Endothelial cell of umbilical vein (primary cell): ENCODE results near the gene KDR. TPM values are rescaled to one million over a fixed set of nuclear protein-coding genes. Genes with fewer than 3 reads are reported as not detected.

Source experiments
- BruUV-seq: library from RNA; stranded (reverse); fragments of 400-500 nt; replicated peaks from 2 replicates; lab custom pipeline; 2021; lab: Mats Ljungman, UMichigan
- CTCF ChIA-PET: fragments of 300-600, 350-600 bp; sonication (Branson Sonifier 250); formaldehyde crosslinking; loops from one replicate; lab custom pipeline; 2021; ENCODE audit warnings: antibody characterized with exemption, inconsistent platforms; lab: Charles Lee
- POLR2A ChIA-PET: fragments of 300-600, 350-600 bp; sonication (Branson Sonifier 250); formaldehyde crosslinking; loops from one replicate; lab custom pipeline; 2021; ENCODE audit warnings: antibody characterized with exemption, inconsistent platforms; lab: Charles Lee
- DNase-seq: peaks from one replicate; pipeline ENCODE4 v3.0.0-alpha.2; 2011; ENCODE audit warnings: low read depth, low spot score
- FAIRE-seq: peaks from 2 replicates; lab custom pipeline; 2011; peaks lifted over from hg19 to GRCh38; lab: Jason Lieb, UNC
- H2AFZ ChIP-seq: 2 replicates; pipeline ENCODE4 v1.6.0; 2012; ENCODE audit warnings: low read depth, low read length, control low read depth, inconsistent platforms
- H3K27ac ChIP-seq: 2 replicates; pipeline ENCODE4 v1.5.1; 2011; ENCODE audit warnings: low read depth, mild to moderate bottlenecking, control low read depth, low read length, moderate library complexity; ENCODE audit not compliant: insufficient read depth
- H3K27me3 ChIP-seq, 2 experiments: 2 replicates each; pipeline versions ENCODE4 v1.6.0 to v1.6.1; 2011; ENCODE audit warnings: low read length in 2 of 2, mixed read lengths in 1 of 2; ENCODE audit not compliant: control insufficient read depth in 2 of 2, insufficient read depth in 2 of 2
- H3K36me3 ChIP-seq, 2 experiments: 2 replicates in 1 of 2; 3 replicates in 1 of 2; pipeline ENCODE4 v1.5.1; 2011; ENCODE audit warnings: low read length in 2 of 2, mild to moderate bottlenecking in 1 of 2, moderate library complexity in 1 of 2; ENCODE audit not compliant: control insufficient read depth in 2 of 2, insufficient read depth in 2 of 2; ENCODE audit errors: extremely low read depth in 1 of 2
- H3K4me1 ChIP-seq: 3 replicates; pipeline ENCODE4 v1.5.1; 2011; ENCODE audit warnings: mild to moderate bottlenecking, low read length; ENCODE audit not compliant: control insufficient read depth, insufficient read depth; ENCODE audit errors: extremely low read depth
- H3K4me2 ChIP-seq: 2 replicates; pipeline ENCODE4 v1.6.1; 2011; ENCODE audit warnings: low read length, control low read depth, mixed read lengths; ENCODE audit not compliant: insufficient read depth
- H3K4me3 ChIP-seq, 3 experiments: fragments of 200-600 bp in 1 of 3; sonication (generic), shearing (Covaris generic) in 1 of 3; replicated peaks in 1 of 3; 2 replicates each; pipeline ENCODE4 v1.5.1; 2011 to 2016; ENCODE audit warnings: control low read depth in 3 of 3, low read length in 3 of 3, mild to moderate bottlenecking in 2 of 3, inconsistent platforms in 1 of 3, low read depth in 1 of 3, moderate library complexity in 1 of 3; ENCODE audit not compliant: insufficient read depth in 1 of 3
- H3K79me2 ChIP-seq: 2 replicates; pipeline ENCODE4 v1.6.0; 2012; ENCODE audit warnings: low read length, inconsistent platforms; ENCODE audit not compliant: control insufficient read depth, insufficient read depth
- H3K9ac ChIP-seq: replicated peaks from 2 replicates; pipeline ENCODE3; 2011; ENCODE audit warnings: low read length, control low read depth; ENCODE audit not compliant: insufficient read depth; ENCODE audit errors: extremely low read depth
- H3K9me1 ChIP-seq: replicated peaks from 3 replicates; pipeline ENCODE4 v1.6.0; 2011; ENCODE audit warnings: mild to moderate bottlenecking, low read length; ENCODE audit not compliant: control insufficient read depth, insufficient read depth; ENCODE audit errors: extremely low read depth
- H3K9me3 ChIP-seq: replicated peaks from 2 replicates; pipeline ENCODE4 v1.5.1; 2012; ENCODE audit warnings: low read length, inconsistent platforms; ENCODE audit not compliant: control insufficient read depth, insufficient read depth
- H4K20me1 ChIP-seq: replicated peaks from 2 replicates; pipeline ENCODE3; 2011; ENCODE audit warnings: mild to moderate bottlenecking, low read length; ENCODE audit not compliant: control insufficient read depth, insufficient read depth; ENCODE audit errors: extremely low read depth
- CTCF ChIP-seq, 2 donors: IDR thresholded peaks; 1 replicate in 1 of 2; 2 replicates in 1 of 2; pipeline ENCODE4 v1.5.1; 2011; ENCODE audit warnings: low read length in 2 of 2, mild to moderate bottlenecking in 2 of 2, moderate library complexity in 2 of 2, control low read depth in 1 of 2, inconsistent platforms in 1 of 2, low read depth in 1 of 2; ENCODE audit not compliant: insufficient read depth in 1 of 2; ENCODE audit errors: extremely low read depth in 1 of 2
- EZH2 ChIP-seq: IDR thresholded peaks from 2 replicates; pipeline ENCODE4 v1.6.1; 2012; ENCODE audit warnings: borderline replicate concordance, low read depth, mild to moderate bottlenecking, moderate library complexity, low read length, inconsistent platforms; ENCODE audit not compliant: severe bottlenecking
- FOS ChIP-seq: IDR thresholded peaks from 2 replicates; pipeline ENCODE4 v1.6.1; 2011; ENCODE audit warnings: mild to moderate bottlenecking, low read length, moderate library complexity, borderline replicate concordance; ENCODE audit not compliant: insufficient read depth
- GATA2 ChIP-seq: IDR thresholded peaks from 2 replicates; pipeline ENCODE4 v1.7.0; 2011; ENCODE audit warnings: low read depth, mild to moderate bottlenecking, moderate library complexity, mixed read lengths, low read length; ENCODE audit not compliant: insufficient read length, insufficient read depth
- JUN ChIP-seq: IDR thresholded peaks from 2 replicates; pipeline ENCODE4 v1.6.1; 2011; ENCODE audit warnings: borderline replicate concordance, low read depth; ENCODE audit not compliant: insufficient read length, insufficient read depth
- MYC ChIP-seq: IDR thresholded peaks from one replicate; pipeline ENCODE4 v1.6.1; 2011; ENCODE audit warnings: mild to moderate bottlenecking, low read depth, low read length
- POLR2A ChIP-seq: IDR thresholded peaks from 2 replicates; pipeline ENCODE4 v1.6.1; 2012; ENCODE audit warnings: low read depth, mild to moderate bottlenecking, control low read depth, low read length
- POLR2AphosphoS5 ChIP-seq: IDR thresholded peaks from 2 replicates; pipeline ENCODE4 v1.6.1; 2012; ENCODE audit warnings: low read depth, mild to moderate bottlenecking, control low read depth, low read length, moderate library complexity; ENCODE audit not compliant: insufficient read depth
- dilution Hi-C: fragments of 300-500 bp; cut with MboI; formaldehyde crosslinking; loops from one replicate; pipeline ENCODE4 v1.15.0; 2019; ENCODE audit warnings: low sequenced_read_pairs; ENCODE audit not compliant: extremely low pct_ligation_motif_present
- intact Hi-C: fragments of 100-400 bp; cut with micrococcal nuclease; formaldehyde crosslinking; loops from one replicate; pipeline ENCODE4 v1.10.0; 2022
- polyA plus RNA-seq, 4 experiments: library from polyadenylated mRNA; depleted of rRNA in 3 of 4; stranded (reverse) in 3 of 4; unstranded in 1 of 4; fragments of >200 nt; gene quantifications; 2 replicates each; pipeline versions ENCODE4 v1.2.1 to v1.2.3, GENCODE V29; 2011 to 2012; ENCODE audit warnings: missing spikeins in 1 of 4
- total RNA-seq: library from RNA; stranded (reverse); gene quantifications from 2 replicates; pipeline ENCODE4 v1.2.3, GENCODE V29; 2021
- TF ChIP-seq, protein P1 (sequence below): IDR thresholded peaks from 2 replicates; pipeline ENCODE4 v1.6.1; 2011; ENCODE audit not compliant: insufficient read depth, insufficient read length

The KDR gene
- total and polyA plus RNA-seq, 2 donors (not counting 3 experiments of a cell fraction or from before 2014, with no cell fraction given), result 80.5 to 145 TPM

DNA sequence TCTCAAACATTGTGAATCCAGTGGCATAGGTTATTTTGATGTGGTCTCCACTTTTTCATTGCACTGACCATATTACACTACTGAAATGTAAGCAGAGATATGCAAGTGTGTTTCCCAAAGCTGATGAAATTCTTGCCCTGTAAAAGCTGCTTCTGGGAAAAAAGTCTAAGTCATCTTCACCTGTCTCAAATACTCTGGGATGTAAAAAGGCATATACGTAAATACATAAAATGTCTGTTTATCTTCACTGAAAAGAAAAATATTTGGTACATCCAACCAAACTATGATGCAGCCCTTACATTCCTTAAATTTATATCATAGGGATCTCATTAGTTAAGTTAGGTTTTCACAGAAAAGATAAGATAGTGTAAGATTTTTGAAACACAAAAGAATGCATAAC lies 7.9 kb downstream of the KDR start:
- no TSS peak for BruUV-seq

More for the DNA sequence above, 7.9 kb downstream of the KDR start:
- no peaks in the 10 kb centered on the region for H4K20me1 ChIP-seq
- H3K27ac ChIP-seq, result no peak overlapping the region
- CTCF ChIA-PET, result interaction anchor here (0.9 kb wide), 1 partner anchor 58 kb away, joined by 3 read pairs; no protein-coding TSS in a partner anchor
- intact Hi-C loops (loop anchor here (5.0 kb wide), 1 partner anchor 620 kb away; no protein-coding TSS in a partner anchor), dilution Hi-C loops (no loop called here)
- H3K79me2 ChIP-seq, result peaks cover 51% of the 10 kb centered on the region
- DNase-seq (no peak), FAIRE-seq (no peak)
- no peaks in the 10 kb centered on the region for H3K27me3 ChIP-seq
- peaks cover 71% of the 10 kb centered on the region for H3K4me1 ChIP-seq
- H3K9me1 ChIP-seq, result no peaks in the 10 kb centered on the region
- no peak overlapping the region for H3K4me3 ChIP-seq
- POLR2A ChIA-PET, result interaction anchor here (0.7 kb wide), 1 partner anchor 9 kb away, joined by 4 read pairs; no protein-coding TSS in a partner anchor
- TF ChIP-seq FOS (no peak), CTCF (IDR thresholded peaks at IDR 0.05; ENCODE audit: extremely low read depth in 1 of 2, insufficient read depth in 1 of 2, low read depth in 1 of 2, low read length in 2 of 2) (no peak), JUN (no peak), MYC (no peak), POLR2A (no peak), GATA2 (no peak), POLR2AphosphoS5 (no peak), EZH2 (no peak)
- TF ChIP-seq, protein P1, sequence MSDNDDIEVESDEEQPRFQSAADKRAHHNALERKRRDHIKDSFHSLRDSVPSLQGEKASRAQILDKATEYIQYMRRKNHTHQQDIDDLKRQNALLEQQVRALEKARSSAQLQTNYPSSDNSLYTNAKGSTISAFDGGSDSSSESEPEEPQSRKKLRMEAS, result no peak
- no peak overlapping the region for H2AFZ ChIP-seq
- H3K4me2 ChIP-seq, result no peak overlapping the region
- peaks cover 20 to 45% of the 10 kb centered on the region in 2 experiments for H3K36me3 ChIP-seq
- H3K9ac ChIP-seq, result no peak overlapping the region
- no peaks in the 10 kb centered on the region for H3K9me3 ChIP-seq
